Nephron (organoid): ENCODE results near the gene CEND1.

Experiments
- H3K27ac Mint-ChIP-seq, 3 experiments: 2 replicates each; pipeline ENCODE4 v1.8.0; 2020; ENCODE audit warnings: mixed read lengths in 3 of 3, mild to moderate bottlenecking in 2 of 3, moderate library complexity in 1 of 3
- H3K27me3 Mint-ChIP-seq: 2 replicates; pipeline ENCODE4 v1.8.0; 2021; ENCODE audit warnings: low read depth, mild to moderate bottlenecking, moderate library complexity, mixed read lengths
- H3K36me3 Mint-ChIP-seq: 2 replicates; pipeline ENCODE4 v1.8.0; 2020; ENCODE audit warnings: low read depth, mixed read lengths
- H3K4me1 Mint-ChIP-seq: 2 replicates; pipeline ENCODE4 v1.8.0; 2020; ENCODE audit warnings: mixed read lengths
- H3K4me3 Mint-ChIP-seq, 3 experiments: 2 replicates each; pipeline ENCODE4 v1.8.0; 2020; ENCODE audit warnings: mild to moderate bottlenecking in 3 of 3, mixed read lengths in 3 of 3, moderate library complexity in 2 of 3
- H3K9me3 Mint-ChIP-seq: 2 replicates; pipeline ENCODE4 v1.8.0; 2020; ENCODE audit warnings: mixed read lengths
- TF ChIP-seq, protein P1 (sequence below), 3 experiments: fragments of 200-600 bp; sonication (generic); IDR thresholded peaks; one replicate each; pipeline ENCODE4 v1.5.0; 2021; ENCODE audit warnings: antibody characterized with exemption in 3 of 3; ENCODE audit not compliant: unreplicated experiment in 3 of 3

Gene CEND1

DNA sequence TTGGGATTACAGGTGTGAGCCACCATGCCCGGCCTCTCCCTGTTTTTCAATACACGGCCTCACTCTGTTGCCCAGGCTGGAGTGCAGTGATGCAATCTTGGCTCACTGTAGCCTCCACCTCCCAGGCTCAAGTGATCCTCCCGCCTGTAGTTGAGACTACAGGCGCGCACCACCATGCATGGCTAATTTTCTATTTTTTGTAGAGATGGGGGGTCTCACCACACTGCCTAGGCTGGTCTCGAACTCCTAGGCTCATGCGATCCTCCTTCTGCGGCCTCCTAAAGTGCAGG is 24.1 kb downstream of the CEND1 start:
- no peak overlapping the region for H3K4me3 Mint-ChIP-seq
- TF ChIP-seq, protein P1, sequence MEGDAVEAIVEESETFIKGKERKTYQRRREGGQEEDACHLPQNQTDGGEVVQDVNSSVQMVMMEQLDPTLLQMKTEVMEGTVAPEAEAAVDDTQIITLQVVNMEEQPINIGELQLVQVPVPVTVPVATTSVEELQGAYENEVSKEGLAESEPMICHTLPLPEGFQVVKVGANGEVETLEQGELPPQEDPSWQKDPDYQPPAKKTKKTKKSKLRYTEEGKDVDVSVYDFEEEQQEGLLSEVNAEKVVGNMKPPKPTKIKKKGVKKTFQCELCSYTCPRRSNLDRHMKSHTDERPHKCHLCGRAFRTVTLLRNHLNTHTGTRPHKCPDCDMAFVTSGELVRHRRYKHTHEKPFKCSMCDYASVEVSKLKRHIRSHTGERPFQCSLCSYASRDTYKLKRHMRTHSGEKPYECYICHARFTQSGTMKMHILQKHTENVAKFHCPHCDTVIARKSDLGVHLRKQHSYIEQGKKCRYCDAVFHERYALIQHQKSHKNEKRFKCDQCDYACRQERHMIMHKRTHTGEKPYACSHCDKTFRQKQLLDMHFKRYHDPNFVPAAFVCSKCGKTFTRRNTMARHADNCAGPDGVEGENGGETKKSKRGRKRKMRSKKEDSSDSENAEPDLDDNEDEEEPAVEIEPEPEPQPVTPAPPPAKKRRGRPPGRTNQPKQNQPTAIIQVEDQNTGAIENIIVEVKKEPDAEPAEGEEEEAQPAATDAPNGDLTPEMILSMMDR (IDR thresholded peaks at IDR 0.05; ENCODE audit: unreplicated experiment in 3 of 3): no peak
- no peaks in the 10 kb centered on the region for H3K4me1 Mint-ChIP-seq
- H3K36me3 Mint-ChIP-seq: peaks cover 32% of the 10 kb centered on the region
- no peak overlapping the region for H3K27ac Mint-ChIP-seq
- no peaks in the 10 kb centered on the region for H3K9me3 Mint-ChIP-seq
- no peaks in the 10 kb centered on the region for H3K27me3 Mint-ChIP-seq

DNA sequence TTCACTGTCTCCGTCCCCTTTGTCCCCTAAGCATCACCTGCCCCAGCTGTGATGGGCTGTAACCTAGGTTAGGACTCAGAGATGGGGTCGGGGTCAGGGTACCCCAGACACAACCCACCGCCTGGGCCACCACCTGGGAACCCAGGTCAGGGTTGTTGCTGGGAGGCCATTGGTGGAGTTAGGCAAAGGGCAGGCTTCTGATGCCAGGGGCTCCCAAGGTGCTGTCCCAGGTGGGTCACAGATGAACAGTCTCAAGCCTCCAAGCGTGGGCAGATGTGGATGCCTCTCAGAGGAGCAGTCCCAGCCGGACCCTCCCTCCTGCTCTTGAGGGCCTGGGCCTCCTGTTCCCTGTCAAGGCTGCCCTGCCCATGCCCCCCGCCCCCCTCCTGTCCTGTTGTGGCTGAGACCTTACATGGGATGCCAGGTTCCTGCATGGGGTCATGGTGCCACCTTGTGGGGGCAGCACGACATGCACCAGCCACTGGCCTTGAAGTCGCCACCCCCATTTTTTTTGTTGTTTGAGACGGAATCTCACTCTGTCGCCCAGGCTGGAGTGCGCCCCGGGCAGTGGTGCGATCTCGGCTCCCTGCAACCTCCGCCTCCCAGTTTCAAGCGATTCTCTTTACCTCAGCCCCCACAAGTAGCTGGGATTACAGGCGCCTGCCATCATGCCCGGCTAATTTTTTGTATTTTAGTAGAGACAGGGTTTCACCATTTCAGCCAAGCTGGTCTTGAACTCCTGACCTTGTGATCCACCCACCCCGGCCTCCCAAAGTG is 24.7 kb downstream of the CEND1 start:
- no peak overlapping the region for H3K27ac Mint-ChIP-seq
- no peak overlapping the region for H3K4me3 Mint-ChIP-seq

DNA sequence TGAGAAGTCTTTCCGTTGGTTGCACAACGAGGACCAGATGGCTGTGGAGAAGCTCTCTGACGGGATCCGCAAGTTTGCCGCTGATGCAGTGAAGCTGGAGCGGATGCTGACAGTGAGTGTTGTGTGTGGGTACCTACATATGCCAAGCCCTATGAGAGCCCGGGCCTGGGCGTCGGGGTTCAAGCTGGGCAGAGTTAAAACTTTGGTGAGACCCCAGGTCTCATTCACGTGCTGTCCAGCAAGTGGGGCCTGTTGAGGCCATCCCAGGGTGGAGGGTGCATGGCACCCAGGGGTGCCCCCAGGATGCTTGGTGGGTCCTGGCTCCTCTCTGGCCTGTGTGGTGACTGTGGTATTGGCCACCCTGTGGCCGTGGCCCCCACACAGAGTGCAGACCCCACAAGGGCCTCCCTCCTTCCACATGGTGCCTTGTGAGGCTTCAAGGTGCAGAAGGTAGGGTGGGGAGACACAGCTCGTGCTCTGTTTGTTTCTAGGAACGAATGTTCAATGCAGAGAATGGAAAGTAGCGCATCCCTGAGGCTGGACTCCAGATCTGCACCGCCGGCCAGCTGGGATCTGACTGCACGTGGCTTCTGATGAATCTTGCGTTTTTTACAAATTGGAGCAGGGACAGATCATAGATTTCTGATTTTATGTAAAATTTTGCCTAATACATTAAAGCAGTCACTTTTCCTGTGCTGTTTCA is 25.4 kb downstream of the CEND1 start:
- Mint-ChIP-seq H3K9me3 (no peaks in the 10 kb centered on the region), H3K4me1 (no peaks in the 10 kb centered on the region), H3K36me3 (peaks cover 36% of the 10 kb centered on the region), H3K27ac (no peak overlapping the region), H3K4me3 (no peak overlapping the region), H3K27me3 (no peaks in the 10 kb centered on the region)
- TF ChIP-seq, protein P1 (IDR thresholded peaks at IDR 0.05; ENCODE audit: unreplicated experiment in 3 of 3): no peak

More for the DNA sequence above, 24.7 kb downstream of the CEND1 start:
- H3K4me1 Mint-ChIP-seq: no peaks in the 10 kb centered on the region
- no peaks in the 10 kb centered on the region for H3K27me3 Mint-ChIP-seq
- TF ChIP-seq, protein P1 (IDR thresholded peaks at IDR 0.05; ENCODE audit: unreplicated experiment in 3 of 3): peak; percentile 41 to 49 (median 42)
- peaks cover 34% of the 10 kb centered on the region for H3K36me3 Mint-ChIP-seq
- no peaks in the 10 kb centered on the region for H3K9me3 Mint-ChIP-seq

DNA sequence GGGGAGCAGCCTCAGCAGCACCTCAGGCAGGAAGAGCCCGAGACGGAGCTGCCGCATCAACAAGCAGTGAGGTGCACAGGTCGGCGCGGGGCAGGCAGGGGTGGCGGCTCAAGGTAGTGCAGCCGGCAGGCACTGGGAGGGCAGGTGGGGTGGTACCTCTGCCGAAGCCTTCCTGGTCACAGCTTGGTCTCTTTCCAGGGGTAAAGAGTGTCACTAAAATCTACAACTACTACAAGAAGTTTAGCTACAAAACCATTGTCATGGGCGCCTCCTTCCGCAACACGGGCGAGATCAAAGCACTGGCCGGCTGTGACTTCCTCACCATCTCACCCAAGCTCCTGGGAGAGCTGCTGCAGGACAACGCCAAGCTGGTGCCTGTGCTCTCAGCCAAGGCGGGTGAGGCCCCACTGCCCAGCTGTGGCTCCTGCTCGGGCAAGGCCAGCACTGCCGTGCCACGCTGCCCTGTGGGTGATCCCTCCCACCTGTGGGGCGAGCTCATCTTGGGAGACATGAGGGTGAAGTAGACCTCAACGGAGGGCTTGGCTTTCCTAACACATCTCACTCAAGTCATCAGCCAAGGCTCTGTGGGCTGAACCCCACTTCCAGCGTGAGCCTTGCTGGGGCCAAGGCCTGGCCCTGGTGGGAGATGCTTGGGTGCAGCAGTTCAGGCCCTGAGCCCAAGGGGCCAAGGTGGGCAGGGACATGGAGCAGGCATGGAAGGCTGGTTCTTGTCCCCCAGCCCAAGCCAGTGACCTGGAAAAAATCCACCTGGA is 26.2 kb downstream of the CEND1 start:
- no peak overlapping the region for H3K27ac Mint-ChIP-seq
- no peaks in the 10 kb centered on the region for H3K9me3 Mint-ChIP-seq
- peaks cover 31% of the 10 kb centered on the region for H3K36me3 Mint-ChIP-seq
- no peaks in the 10 kb centered on the region for H3K27me3 Mint-ChIP-seq
- TF ChIP-seq, protein P1 (IDR thresholded peaks at IDR 0.05; ENCODE audit: unreplicated experiment in 3 of 3): no peak
- no peak overlapping the region for H3K4me3 Mint-ChIP-seq
- no peaks in the 10 kb centered on the region for H3K4me1 Mint-ChIP-seq

DNA sequence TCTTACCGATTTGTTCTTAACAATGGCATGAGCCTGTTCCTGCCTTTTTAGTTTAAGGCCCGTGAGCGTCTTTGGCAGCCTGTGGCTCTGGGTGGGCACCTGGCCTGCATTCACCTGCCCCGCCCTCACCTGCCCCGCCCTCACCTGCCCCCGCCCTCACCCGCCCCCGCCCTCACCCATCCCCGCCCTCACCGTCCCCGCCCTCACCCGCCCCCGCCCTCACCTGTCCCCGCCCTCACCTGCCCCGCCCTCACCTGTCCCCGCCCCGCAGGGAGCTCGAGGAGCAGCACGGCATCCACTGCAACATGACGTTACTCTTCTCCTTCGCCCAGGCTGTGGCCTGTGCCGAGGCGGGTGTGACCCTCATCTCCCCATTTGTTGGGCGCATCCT is 26.8 kb downstream of the CEND1 start:
- TF ChIP-seq, protein P1 (IDR thresholded peaks at IDR 0.05; ENCODE audit: unreplicated experiment in 3 of 3): no peak

More for the DNA sequence above, 26.8 kb downstream of the CEND1 start:
- H3K27ac Mint-ChIP-seq: no peak overlapping the region
- H3K36me3 Mint-ChIP-seq: peaks cover 35% of the 10 kb centered on the region
- H3K27me3 Mint-ChIP-seq: no peaks in the 10 kb centered on the region
- H3K4me1 Mint-ChIP-seq: no peaks in the 10 kb centered on the region
- no peak overlapping the region for H3K4me3 Mint-ChIP-seq
- H3K9me3 Mint-ChIP-seq: no peaks in the 10 kb centered on the region
